Measurements from ENCODE around the gene OR5H2. TPM values are rescaled to one million over a fixed set of nuclear protein-coding genes. Genes with fewer than 3 reads are reported as not detected.

Gene OR5H2
- not detected in 2 replicates for total RNA-seq (2012; rRNA removed)
- not detected in 2 replicates for polyA plus RNA-seq (2012; rRNA removed)
- not detected in 2 replicates for polyA plus RNA-seq (2012; cell fraction: cytosol; rRNA removed)
- polyA plus RNA-seq (2012; cell fraction: nucleus; rRNA removed; ENCODE audit: low replicate concordance) = not detected in 2 replicates
- Bru-seq, nascent RNA = not detected
- BruChase-seq, experiment 1, labeled RNA remaining after a 6-hour chase = not detected
- not detected for BruChase-seq, experiment 2, labeled RNA remaining after a 2-hour chase
- long read RNA-seq = 0 reads

GRCh38 chr3:98282205-98282604, at the start of gene OR5H2:
TSS of gene OR5H2 (plus strand) at chr3:98282505. CDS start at chr3:98282903, 398 bp downstream.
- no peak within 1 kb of the TSS for H2BK15ac ChIP-seq (ENCODE audit: low read depth, low read length)
- intact Hi-C loops (cut with micrococcal nuclease) = no loop called here
- H2AK5ac ChIP-seq (ENCODE audit: low read depth, low read length) = no peak within 1 kb of the TSS
- H4K20me1 ChIP-seq (ENCODE audit: insufficient read depth, low read length) = no peaks in the 10 kb centered on the region
- H2BK5ac ChIP-seq (ENCODE audit: low read depth, low read length, poor library complexity, severe bottlenecking) = no peak within 1 kb of the TSS
- H3K4me3 ChIP-seq (ENCODE audit: insufficient read depth, low read depth, low read length) = no peak within 1 kb of the TSS
- H2AK9ac ChIP-seq (replicated peaks; ENCODE audit: low read depth, low read length, poor library complexity) = no peak within 1 kb of the TSS
- in situ Hi-C loops (cut with MboI; ENCODE audit: low sequenced_read_pairs) = no loop called here
- H3K36me3 ChIP-seq (ENCODE audit: control insufficient read depth, insufficient read depth, low read length) = no peaks in the 10 kb centered on the region
- no peak within 1 kb of the TSS for H2AFZ ChIP-seq (replicated peaks; ENCODE audit: low read length, poor library complexity)
- H2BK20ac ChIP-seq (ENCODE audit: low read depth, low read length) = no peak within 1 kb of the TSS
- H3K4me1 ChIP-seq (ENCODE audit: control insufficient read depth, insufficient read depth, low read length) = no peaks in the 10 kb centered on the region
- no peak within 1 kb of the TSS for H3K27ac ChIP-seq (ENCODE audit: insufficient read depth, low read length)
- no peak within 1 kb of the TSS for H3K9ac ChIP-seq (ENCODE audit: low read depth, low read length)
- no peak within 1 kb of the TSS; the same call in 1 of the 2 replicates for H3K56ac ChIP-seq (ENCODE audit: extremely low read depth, insufficient read depth, low read length)
- H3K4ac ChIP-seq (ENCODE audit: low read depth, low read length) = no peak within 1 kb of the TSS
- no peak within 1 kb of the TSS for H4K5ac ChIP-seq (ENCODE audit: low read depth, low read length)
- BruUV-seq (replicated peaks) = no TSS peak
- no peak within 1 kb of the TSS for H3K14ac ChIP-seq (replicated peaks; ENCODE audit: low read depth, low read length)
- H3K18ac ChIP-seq (ENCODE audit: low read depth, low read length) = no peak within 1 kb of the TSS
- H4K91ac ChIP-seq (ENCODE audit: insufficient read depth, low read depth, low read length) = no peak within 1 kb of the TSS
- H3K23ac ChIP-seq (ENCODE audit: low read depth, low read length) = no peak within 1 kb of the TSS
- H3K27me3 ChIP-seq (ENCODE audit: control insufficient read depth, insufficient read depth, low read length) = no peaks in the 10 kb centered on the region
- ATAC-seq (ENCODE audit: low read depth) (no peak), DNase-seq (no peak)
- ChIA-PET CTCF (no interaction called here), POLR2A (ENCODE audit: unreplicated experiment) (no interaction called here)
- no peaks in the 10 kb centered on the region for H3K9me1 ChIP-seq (ENCODE audit: insufficient read depth, low read length)
- no CpG with 5 or more reads among the region's 2 CpGs for WGBS, 2 experiments (ENCODE audit: extremely low coverage in 2 of 2, insufficient read length in 1 of 2)
- H3K9me3 ChIP-seq (ENCODE audit: control insufficient read depth, insufficient read depth, low read length) = no peaks in the 10 kb centered on the region
- no peak within 1 kb of the TSS for H2BK120ac ChIP-seq (ENCODE audit: low read depth, low read length)
- no peak for TF ChIP-seq MAFK (IDR thresholded peaks at IDR 0.05; ENCODE audit: low read depth, low read length)
- TF ChIP-seq USF2 (IDR thresholded peaks at IDR 0.05; ENCODE audit: low read depth, low read length) = no peak
- no peak for TF ChIP-seq CHD1 (IDR thresholded peaks at IDR 0.05; ENCODE audit: low read depth, low read length)
- TF ChIP-seq FOS (IDR thresholded peaks at IDR 0.05; ENCODE audit: low read depth, low read length) = no peak
- TF ChIP-seq CTCF (conservative IDR thresholded peaks at IDR 0.05; ENCODE audit: low read depth, low read length) = no peak
- no peak for TF ChIP-seq RAD21 (IDR thresholded peaks at IDR 0.05; ENCODE audit: low read length)
- no peak for TF ChIP-seq MAZ (IDR thresholded peaks at IDR 0.05; ENCODE audit: borderline replicate concordance, low read depth, low read length)
- no peak for TF ChIP-seq POLR2A (IDR thresholded peaks at IDR 0.05; ENCODE audit: low read depth, low read length)
- no peak for TF ChIP-seq RFX5 (IDR thresholded peaks at IDR 0.05; ENCODE audit: low read depth, low read length)
- TF ChIP-seq MXI1 (IDR thresholded peaks at IDR 0.05; ENCODE audit: borderline replicate concordance, low read depth, low read length) = no peak
- TF ChIP-seq RCOR1 (IDR thresholded peaks at IDR 0.05; ENCODE audit: insufficient replicate concordance, low read length) = no peak
- dilution Hi-C loops (cut with HindIII; ENCODE audit: low sequenced_read_pairs, unreplicated experiment) = no loop called here
- no peak within 1 kb of the TSS for H3K4me2 ChIP-seq (ENCODE audit: low read depth, low read length)
- H3K79me1 ChIP-seq (ENCODE audit: low read depth in 1 of 2, low read length in 2 of 2) = no peaks in the 10 kb centered on the region
- no peak within 1 kb of the TSS for H4K8ac ChIP-seq (ENCODE audit: low read depth in 2 of 2, low read length in 2 of 2)
